Body of pancreas (tissue), 4 donors: Measurements from ENCODE around the gene RNF213.

Source experiments
- CTCF ChIP-seq, 7 experiments: fragments of 450-650 bp in 4 of 7; fragments of 200-600 bp in 3 of 7; sonication (generic) in 3 of 7; IDR thresholded peaks; one replicate each; pipeline ENCODE4 v1.5.1; 2016 to 2019; ENCODE audit warnings: antibody characterized with exemption in 7 of 7
- POLR2A ChIP-seq, 3 donors: fragments of 450-650 bp; IDR thresholded peaks; one replicate each; pipeline ENCODE4 v1.6.1; 2016; ENCODE audit warnings: antibody characterized with exemption in 3 of 3, mild to moderate bottlenecking in 2 of 3

DNA sequence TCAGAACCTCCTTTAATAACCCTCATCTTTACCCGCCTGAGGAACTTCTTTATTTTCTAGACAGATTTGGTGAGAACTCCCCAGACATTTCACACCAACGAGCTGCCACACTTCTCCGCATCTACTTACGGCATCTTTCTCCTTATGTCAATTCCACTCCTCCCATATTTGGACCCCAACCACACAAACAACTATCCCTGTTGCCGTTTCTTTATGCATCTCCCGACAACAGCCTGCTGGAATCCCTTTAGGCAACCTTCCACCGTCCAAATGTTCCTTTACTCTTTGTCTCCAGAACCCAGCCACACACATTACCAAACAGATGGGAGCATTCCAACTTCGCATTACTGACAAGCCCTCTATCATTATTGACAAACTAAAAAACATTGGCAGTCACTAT is 145.5 kb downstream of the RNF213 start:
- TF ChIP-seq CTCF (IDR thresholded peaks at IDR 0.05) (no peak), POLR2A (IDR thresholded peaks at IDR 0.05) (no peak)
